Measurements from ENCODE around the gene ADAM10.

Gene ADAM10

GRCh38 chr15:58565619-58566018 is 183.9 kb downstream of the ADAM10 start:
- H3K27ac ChIP-seq (ENCODE audit: low read depth, low read length): no peak overlapping the region

GRCh38 chr15:58564981-58565380 is 184.5 kb downstream of the ADAM10 start:
- no peak overlapping the region for H3K9ac ChIP-seq (ENCODE audit: low read depth, low read length)

More at GRCh38 chr15:58565619-58566018, 183.9 kb downstream of the ADAM10 start:
- peaks cover 6% of the 10 kb centered on the region; the same call in 1 of the 2 replicates for H3K4me1 ChIP-seq (ENCODE audit: control insufficient read depth, insufficient read depth, low read length)
- H3K36me3 ChIP-seq (ENCODE audit: control insufficient read depth, insufficient read depth, low read length): no peaks in the 10 kb centered on the region
- no peak overlapping the region for H3K4me3 ChIP-seq (ENCODE audit: low read depth, low read length)
- no peaks in the 10 kb centered on the region for H3K27me3 ChIP-seq (ENCODE audit: control insufficient read depth, insufficient read depth, low read length)
- no peaks in the 10 kb centered on the region for H3K9me3 ChIP-seq (ENCODE audit: control insufficient read depth, insufficient read depth, low read length)
- no peak overlapping the region for H3K9ac ChIP-seq (ENCODE audit: low read depth, low read length)

GRCh38 chr15:58562135-58562534 is 187.4 kb downstream of the ADAM10 start:
- H3K9me3 ChIP-seq (ENCODE audit: control insufficient read depth, insufficient read depth, low read length): peaks cover 9% of the 10 kb centered on the region; the same call in 1 of the 2 replicates
- H3K4me1 ChIP-seq (ENCODE audit: control insufficient read depth, insufficient read depth, low read length): peaks cover 6% of the 10 kb centered on the region; the same call in 1 of the 2 replicates
- H3K36me3 ChIP-seq (ENCODE audit: control insufficient read depth, insufficient read depth, low read length): no peaks in the 10 kb centered on the region
- no peak overlapping the region for H3K4me3 ChIP-seq (ENCODE audit: low read depth, low read length)
- H3K27ac ChIP-seq (ENCODE audit: low read depth, low read length): peak overlapping the region; percentile 78
- H3K27me3 ChIP-seq (ENCODE audit: control insufficient read depth, insufficient read depth, low read length): no peaks in the 10 kb centered on the region
- H3K9ac ChIP-seq (ENCODE audit: low read depth, low read length): no peak overlapping the region

More at GRCh38 chr15:58564981-58565380, 184.5 kb downstream of the ADAM10 start:
- no peak overlapping the region for H3K4me3 ChIP-seq (ENCODE audit: low read depth, low read length)
- H3K36me3 ChIP-seq (ENCODE audit: control insufficient read depth, insufficient read depth, low read length): no peaks in the 10 kb centered on the region
- H3K27ac ChIP-seq (ENCODE audit: low read depth, low read length): no peak overlapping the region
- H3K27me3 ChIP-seq (ENCODE audit: control insufficient read depth, insufficient read depth, low read length): no peaks in the 10 kb centered on the region
- H3K4me1 ChIP-seq (ENCODE audit: control insufficient read depth, insufficient read depth, low read length): peaks cover 6% of the 10 kb centered on the region; the same call in 1 of the 2 replicates
- H3K9me3 ChIP-seq (ENCODE audit: control insufficient read depth, insufficient read depth, low read length): no peaks in the 10 kb centered on the region

- H3K4me1 ChIP-seq (ENCODE audit: control insufficient read depth, insufficient read depth, low read length): peaks cover 6% of the 10 kb centered on the region; the same call in 1 of the 2 replicates
- no peak overlapping the region for H3K9ac ChIP-seq (ENCODE audit: low read depth, low read length)
- peaks cover 9% of the 10 kb centered on the region; the same call in 1 of the 2 replicates for H3K9me3 ChIP-seq (ENCODE audit: control insufficient read depth, insufficient read depth, low read length)
- H3K4me3 ChIP-seq (ENCODE audit: low read depth, low read length): no peak overlapping the region
- H3K27ac ChIP-seq (ENCODE audit: low read depth, low read length): peak overlapping the region; percentile 78
- H3K36me3 ChIP-seq (ENCODE audit: control insufficient read depth, insufficient read depth, low read length): no peaks in the 10 kb centered on the region
- no peaks in the 10 kb centered on the region for H3K27me3 ChIP-seq (ENCODE audit: control insufficient read depth, insufficient read depth, low read length)
Measured at GRCh38 chr15:58561321-58561720, 188.2 kb downstream of the ADAM10 start.

- Histone ChIP-seq H3K4me1 (ENCODE audit: control insufficient read depth, insufficient read depth, low read length) (peaks cover 6% of the 10 kb centered on the region; the same call in 1 of the 2 replicates), H3K36me3 (ENCODE audit: control insufficient read depth, insufficient read depth, low read length) (no peaks in the 10 kb centered on the region), H3K27ac (ENCODE audit: low read depth, low read length) (no peak overlapping the region), H3K4me3 (ENCODE audit: low read depth, low read length) (no peak overlapping the region), H3K27me3 (ENCODE audit: control insufficient read depth, insufficient read depth, low read length) (no peaks in the 10 kb centered on the region), H3K9ac (ENCODE audit: low read depth, low read length) (no peak overlapping the region), H3K9me3 (ENCODE audit: control insufficient read depth, insufficient read depth, low read length) (peaks cover 9% of the 10 kb centered on the region; the same call in 1 of the 2 replicates)
Measured at GRCh38 chr15:58559904-58560588, 189.5 kb downstream of the ADAM10 start.

GRCh38 chr15:58558777-58559176 is 190.7 kb downstream of the ADAM10 start:
- no peak overlapping the region for H3K4me3 ChIP-seq (ENCODE audit: low read depth, low read length)
- peaks cover 9% of the 10 kb centered on the region; the same call in 1 of the 2 replicates for H3K9me3 ChIP-seq (ENCODE audit: control insufficient read depth, insufficient read depth, low read length)
- H3K27ac ChIP-seq (ENCODE audit: low read depth, low read length): no peak overlapping the region
- H3K9ac ChIP-seq (ENCODE audit: low read depth, low read length): no peak overlapping the region
- no peaks in the 10 kb centered on the region for H3K36me3 ChIP-seq (ENCODE audit: control insufficient read depth, insufficient read depth, low read length)
- no peaks in the 10 kb centered on the region for H3K27me3 ChIP-seq (ENCODE audit: control insufficient read depth, insufficient read depth, low read length)
- peaks cover 6% of the 10 kb centered on the region; the same call in 1 of the 2 replicates for H3K4me1 ChIP-seq (ENCODE audit: control insufficient read depth, insufficient read depth, low read length)

- Histone ChIP-seq H3K4me1 (ENCODE audit: control insufficient read depth, insufficient read depth, low read length) (peaks cover 13% of the 10 kb centered on the region), H3K27me3 (ENCODE audit: control insufficient read depth, insufficient read depth, low read length) (peaks cover 5% of the 10 kb centered on the region), H3K9me3 (ENCODE audit: control insufficient read depth, insufficient read depth, low read length) (peaks cover 9% of the 10 kb centered on the region; the same call in 1 of the 2 replicates), H3K27ac (ENCODE audit: low read depth, low read length) (no peak overlapping the region), H3K4me3 (ENCODE audit: low read depth, low read length) (no peak overlapping the region), H3K36me3 (ENCODE audit: control insufficient read depth, insufficient read depth, low read length) (no peaks in the 10 kb centered on the region), H3K9ac (ENCODE audit: low read depth, low read length) (no peak overlapping the region)
Measured at GRCh38 chr15:58556541-58556940, 193.0 kb downstream of the ADAM10 start.

GRCh38 chr15:58556028-58556361 is 193.5 kb downstream of the ADAM10 start:
- Histone ChIP-seq H3K27me3 (ENCODE audit: control insufficient read depth, insufficient read depth, low read length) (peaks cover 5% of the 10 kb centered on the region), H3K4me3 (ENCODE audit: low read depth, low read length) (no peak overlapping the region), H3K9ac (ENCODE audit: low read depth, low read length) (no peak overlapping the region), H3K27ac (ENCODE audit: low read depth, low read length) (no peak overlapping the region), H3K36me3 (ENCODE audit: control insufficient read depth, insufficient read depth, low read length) (no peaks in the 10 kb centered on the region), H3K4me1 (ENCODE audit: control insufficient read depth, insufficient read depth, low read length) (peaks cover 10% of the 10 kb centered on the region), H3K9me3 (ENCODE audit: control insufficient read depth, insufficient read depth, low read length) (peaks cover 9% of the 10 kb centered on the region; the same call in 1 of the 2 replicates)

- Histone ChIP-seq H3K9ac (ENCODE audit: low read depth, low read length) (no peak overlapping the region), H3K27me3 (ENCODE audit: control insufficient read depth, insufficient read depth, low read length) (peaks cover 5% of the 10 kb centered on the region), H3K4me1 (ENCODE audit: control insufficient read depth, insufficient read depth, low read length) (peaks cover 7% of the 10 kb centered on the region), H3K27ac (ENCODE audit: low read depth, low read length) (no peak overlapping the region), H3K9me3 (ENCODE audit: control insufficient read depth, insufficient read depth, low read length) (peaks cover 9% of the 10 kb centered on the region; the same call in 1 of the 2 replicates), H3K4me3 (ENCODE audit: low read depth, low read length) (no peak overlapping the region), H3K36me3 (ENCODE audit: control insufficient read depth, insufficient read depth, low read length) (no peaks in the 10 kb centered on the region)
Measured at GRCh38 chr15:58555162-58556027, 194.1 kb downstream of the ADAM10 start.

GRCh38 chr15:58554758-58555157 is 194.7 kb downstream of the ADAM10 start:
- H3K4me1 ChIP-seq (ENCODE audit: control insufficient read depth, insufficient read depth, low read length): peaks cover 7% of the 10 kb centered on the region
- H3K27ac ChIP-seq (ENCODE audit: low read depth, low read length): no peak overlapping the region

More at GRCh38 chr15:58554758-58555157, 194.7 kb downstream of the ADAM10 start:
- Histone ChIP-seq H3K9me3 (ENCODE audit: control insufficient read depth, insufficient read depth, low read length) (peaks cover 9% of the 10 kb centered on the region; the same call in 1 of the 2 replicates), H3K27me3 (ENCODE audit: control insufficient read depth, insufficient read depth, low read length) (peaks cover 5% of the 10 kb centered on the region), H3K36me3 (ENCODE audit: control insufficient read depth, insufficient read depth, low read length) (no peaks in the 10 kb centered on the region), H3K4me3 (ENCODE audit: low read depth, low read length) (no peak overlapping the region), H3K9ac (ENCODE audit: low read depth, low read length) (no peak overlapping the region)

Measured in HUES48 (cell line).